Measurements from ENCODE around the gene RAB31.

GRCh38 chr18:9742524-9743131, 34.5 kb downstream of the RAB31 start:
- no peak for TF ChIP-seq POLR2AphosphoS5 (IDR thresholded peaks at IDR 0.05; ENCODE audit: borderline replicate concordance, low read depth, low read length)
- TF ChIP-seq EZH2 (IDR thresholded peaks at IDR 0.05), result no peak
- no peak for TF ChIP-seq FOXP2 (optimal IDR thresholded peaks at IDR 0.05; ENCODE audit: control extremely low read depth, extremely low read length, insufficient read depth)
